ENCODE data around the gene CPLX3.

Gene CPLX3

GRCh38 chr15:74857671-74858368 is 31.4 kb downstream of the CPLX3 start:
- Histone ChIP-seq H3K36me3 (ENCODE audit: insufficient read depth) (no peaks in the 10 kb centered on the region), H3K4me1 (ENCODE audit: low read depth, poor library complexity, severe bottlenecking) (peaks cover 15% of the 10 kb centered on the region), H3K4me2 (no peak overlapping the region), H3K4me3 (IDR thresholded peaks at IDR 0.05; ENCODE audit: insufficient read depth, low read depth, low read length) (no peak overlapping the region), H3K27ac (no peak overlapping the region), H3K9ac (no peak overlapping the region), H2AFZ (ENCODE audit: low read depth) (no peak overlapping the region), H3K79me2 (ENCODE audit: insufficient read depth, low read depth) (no peaks in the 10 kb centered on the region), H3K27me3 (ENCODE audit: insufficient read depth, low read depth) (no peaks in the 10 kb centered on the region), H4K20me1 (ENCODE audit: insufficient read depth) (no peaks in the 10 kb centered on the region)
- TF ChIP-seq, protein P1, sequence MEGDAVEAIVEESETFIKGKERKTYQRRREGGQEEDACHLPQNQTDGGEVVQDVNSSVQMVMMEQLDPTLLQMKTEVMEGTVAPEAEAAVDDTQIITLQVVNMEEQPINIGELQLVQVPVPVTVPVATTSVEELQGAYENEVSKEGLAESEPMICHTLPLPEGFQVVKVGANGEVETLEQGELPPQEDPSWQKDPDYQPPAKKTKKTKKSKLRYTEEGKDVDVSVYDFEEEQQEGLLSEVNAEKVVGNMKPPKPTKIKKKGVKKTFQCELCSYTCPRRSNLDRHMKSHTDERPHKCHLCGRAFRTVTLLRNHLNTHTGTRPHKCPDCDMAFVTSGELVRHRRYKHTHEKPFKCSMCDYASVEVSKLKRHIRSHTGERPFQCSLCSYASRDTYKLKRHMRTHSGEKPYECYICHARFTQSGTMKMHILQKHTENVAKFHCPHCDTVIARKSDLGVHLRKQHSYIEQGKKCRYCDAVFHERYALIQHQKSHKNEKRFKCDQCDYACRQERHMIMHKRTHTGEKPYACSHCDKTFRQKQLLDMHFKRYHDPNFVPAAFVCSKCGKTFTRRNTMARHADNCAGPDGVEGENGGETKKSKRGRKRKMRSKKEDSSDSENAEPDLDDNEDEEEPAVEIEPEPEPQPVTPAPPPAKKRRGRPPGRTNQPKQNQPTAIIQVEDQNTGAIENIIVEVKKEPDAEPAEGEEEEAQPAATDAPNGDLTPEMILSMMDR (conservative IDR thresholded peaks at IDR 0.05; ENCODE audit: low read depth, low read length) = no peak

DNA sequence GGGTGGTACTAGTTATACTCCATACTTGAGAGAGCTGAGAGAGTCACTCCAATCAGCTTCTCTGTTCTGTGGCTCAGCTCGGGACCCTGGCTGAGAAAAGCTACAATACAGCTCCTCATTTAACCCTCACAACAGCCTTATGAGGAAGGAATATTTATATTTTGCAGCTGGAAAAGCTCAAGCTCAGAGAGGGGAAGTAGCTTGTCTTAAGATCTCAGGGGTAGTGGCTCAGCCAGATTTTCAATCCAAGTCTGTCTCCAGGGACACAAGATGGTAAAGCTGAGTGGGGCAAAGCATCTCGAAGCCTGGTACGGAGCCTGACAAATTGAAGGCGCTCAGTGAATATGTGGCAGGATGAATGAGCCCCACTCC is 31.9 kb downstream of the CPLX3 start:
- H4K20me1 ChIP-seq (ENCODE audit: insufficient read depth) = no peaks in the 10 kb centered on the region
- no peak overlapping the region for H2AFZ ChIP-seq (ENCODE audit: low read depth)
- no peaks in the 10 kb centered on the region for H3K27me3 ChIP-seq (ENCODE audit: insufficient read depth, low read depth)
- no peak overlapping the region for H3K4me3 ChIP-seq (IDR thresholded peaks at IDR 0.05; ENCODE audit: insufficient read depth, low read depth, low read length)
- H3K79me2 ChIP-seq (ENCODE audit: insufficient read depth, low read depth) = no peaks in the 10 kb centered on the region
- H3K4me2 ChIP-seq = no peak overlapping the region
- H3K27ac ChIP-seq = no peak overlapping the region
- H3K36me3 ChIP-seq (ENCODE audit: insufficient read depth) = no peaks in the 10 kb centered on the region
- peaks cover 15% of the 10 kb centered on the region for H3K4me1 ChIP-seq (ENCODE audit: low read depth, poor library complexity, severe bottlenecking)
- H3K9ac ChIP-seq = no peak overlapping the region
- TF ChIP-seq, protein P1 (conservative IDR thresholded peaks at IDR 0.05; ENCODE audit: low read depth, low read length) = no peak

DNA sequence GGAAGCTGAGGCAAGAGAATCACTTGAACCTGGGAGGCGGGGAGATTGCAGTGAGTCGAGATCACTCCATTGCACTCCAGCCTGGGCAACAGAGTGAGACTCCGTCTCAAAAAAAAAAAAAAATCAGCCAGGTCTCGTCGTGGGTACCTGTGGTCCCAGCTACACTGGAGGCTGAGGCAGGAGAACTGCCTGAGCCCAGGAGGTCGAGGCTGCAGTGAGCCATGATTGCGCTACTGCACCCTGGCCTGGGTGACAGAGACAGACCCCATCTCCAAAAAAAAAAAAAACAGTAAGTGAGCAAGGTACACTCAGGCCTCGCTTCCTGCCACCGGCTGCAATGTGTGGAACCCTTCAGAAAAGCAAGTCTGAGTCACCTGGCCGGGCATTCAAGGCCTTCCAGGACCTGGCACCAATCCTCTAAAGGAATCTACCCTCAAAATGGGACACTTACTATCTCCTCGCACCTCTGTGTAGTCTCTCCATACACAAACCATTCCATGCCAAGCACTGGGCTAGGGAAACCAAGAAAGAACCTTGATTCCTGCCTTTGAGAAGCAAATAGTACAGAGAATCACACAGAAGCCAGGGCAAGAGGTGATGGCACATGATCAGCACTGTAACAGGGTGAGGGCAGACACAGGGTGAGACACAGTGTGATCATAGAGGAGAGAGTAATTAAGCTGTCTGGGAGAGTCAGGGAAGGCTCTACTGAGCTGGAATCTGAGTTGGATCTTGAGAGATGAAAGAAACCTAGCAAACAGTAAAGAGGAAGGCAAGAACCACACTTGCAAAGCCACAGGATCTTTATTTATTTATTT is 37.0 kb downstream of the CPLX3 start:
- peaks cover 7% of the 10 kb centered on the region for H3K4me1 ChIP-seq (ENCODE audit: low read depth, poor library complexity, severe bottlenecking)
- no peak overlapping the region for H3K4me2 ChIP-seq
- no peaks in the 10 kb centered on the region for H3K36me3 ChIP-seq (ENCODE audit: insufficient read depth)
- H3K9ac ChIP-seq = no peak overlapping the region
- TF ChIP-seq, protein P1 (conservative IDR thresholded peaks at IDR 0.05; ENCODE audit: low read depth, low read length) = no peak
- peaks cover 16% of the 10 kb centered on the region; the same call in 1 of the 2 replicates for H3K79me2 ChIP-seq (ENCODE audit: insufficient read depth, low read depth)
- H2AFZ ChIP-seq (ENCODE audit: low read depth) = no peak overlapping the region
- H3K27me3 ChIP-seq (ENCODE audit: insufficient read depth, low read depth) = no peaks in the 10 kb centered on the region
- no peaks in the 10 kb centered on the region for H4K20me1 ChIP-seq (ENCODE audit: insufficient read depth)
- H3K27ac ChIP-seq = no peak overlapping the region
- no peak overlapping the region for H3K4me3 ChIP-seq (IDR thresholded peaks at IDR 0.05; ENCODE audit: insufficient read depth, low read depth, low read length)

GRCh38 chr15:74864296-74864695 is 37.9 kb downstream of the CPLX3 start:
- no peak overlapping the region for H3K9ac ChIP-seq
- H3K4me3 ChIP-seq (IDR thresholded peaks at IDR 0.05; ENCODE audit: insufficient read depth, low read depth, low read length) = no peak overlapping the region
- H3K4me1 ChIP-seq (ENCODE audit: low read depth, poor library complexity, severe bottlenecking) = peaks cover 12% of the 10 kb centered on the region
- no peak overlapping the region for H2AFZ ChIP-seq (ENCODE audit: low read depth)
- peaks cover 24% of the 10 kb centered on the region; the same call in 1 of the 2 replicates for H3K79me2 ChIP-seq (ENCODE audit: insufficient read depth, low read depth)
- TF ChIP-seq, protein P1 (conservative IDR thresholded peaks at IDR 0.05; ENCODE audit: low read depth, low read length) = no peak
- H3K36me3 ChIP-seq (ENCODE audit: insufficient read depth) = no peaks in the 10 kb centered on the region
- no peaks in the 10 kb centered on the region for H3K27me3 ChIP-seq (ENCODE audit: insufficient read depth, low read depth)
- H3K27ac ChIP-seq = no peak overlapping the region
- no peak overlapping the region for H3K4me2 ChIP-seq
- no peaks in the 10 kb centered on the region for H4K20me1 ChIP-seq (ENCODE audit: insufficient read depth)

Data from KMS-11 (cell line).